HG02852 (cell line): ENCODE measurements around the gene BTG3.
A peak's percentile ranks its signal among the peaks of the same experiment; 100 is the strongest.

Experiments used
- ATAC-seq: cut with Tn5 transposase; IDR thresholded peaks from one replicate; pipeline ENCODE4 v1.9.1; 2021; ENCODE audit warnings: mild to moderate bottlenecking, moderate library complexity; ENCODE audit not compliant: unreplicated experiment

Gene BTG3, protein sequence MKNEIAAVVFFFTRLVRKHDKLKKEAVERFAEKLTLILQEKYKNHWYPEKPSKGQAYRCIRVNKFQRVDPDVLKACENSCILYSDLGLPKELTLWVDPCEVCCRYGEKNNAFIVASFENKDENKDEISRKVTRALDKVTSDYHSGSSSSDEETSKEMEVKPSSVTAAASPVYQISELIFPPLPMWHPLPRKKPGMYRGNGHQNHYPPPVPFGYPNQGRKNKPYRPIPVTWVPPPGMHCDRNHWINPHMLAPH

GRCh38 chr21:17612565-17613241 is at the start of gene BTG3:
Gene BTG3, minus strand, starts transcription at chr21:17612901. Its CDS starts 3,757 bp downstream, at chr21:17609144.
- ATAC-seq, result peak; percentile 77

DNA sequence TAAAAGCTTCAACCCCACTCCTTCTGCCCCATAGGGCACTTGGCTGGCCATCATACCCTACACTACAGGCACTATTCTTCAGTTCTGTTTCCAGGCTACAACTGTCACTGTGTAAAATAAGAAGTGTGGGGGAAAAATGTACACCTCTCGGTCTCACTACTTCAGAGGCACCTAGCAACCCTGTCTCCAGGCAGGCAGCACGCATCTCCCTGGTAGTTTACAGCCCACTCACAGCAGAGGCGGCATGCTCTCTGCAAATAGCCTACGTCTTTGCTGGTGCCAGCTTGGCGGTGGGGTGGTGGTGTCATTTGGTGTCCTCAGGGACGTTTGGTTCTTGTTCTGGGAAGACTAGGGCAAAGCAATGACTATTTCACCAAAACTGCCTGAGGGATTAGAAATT is 48.2 kb upstream of the BTG3 start:
- ATAC-seq, result no peak

DNA sequence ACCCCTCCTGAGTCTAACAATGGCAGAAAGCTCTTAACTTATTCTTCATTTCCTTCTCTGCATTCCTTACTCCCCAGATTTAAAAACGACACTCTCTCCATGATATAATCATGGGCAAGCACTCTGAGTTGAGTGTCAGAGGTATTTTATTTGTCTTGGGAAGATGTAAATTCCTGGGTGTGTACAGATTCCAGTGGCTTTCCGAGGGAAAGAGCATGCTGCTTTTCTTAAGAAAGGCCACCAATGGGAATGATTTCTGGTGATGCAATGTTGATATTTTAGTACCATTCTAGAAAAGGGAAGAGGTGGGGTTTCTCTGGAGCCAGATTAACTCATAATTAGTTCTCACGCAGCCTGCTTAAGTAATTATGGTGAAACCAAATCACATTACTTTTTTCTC is 47.8 kb upstream of the BTG3 start:
- no peak for ATAC-seq

- no peak for ATAC-seq
Measured at GRCh38 chr21:17658931-17659330, 46.2 kb upstream of the BTG3 start.

GRCh38 chr21:17651526-17651925 is 38.8 kb upstream of the BTG3 start:
- no peak for ATAC-seq

DNA sequence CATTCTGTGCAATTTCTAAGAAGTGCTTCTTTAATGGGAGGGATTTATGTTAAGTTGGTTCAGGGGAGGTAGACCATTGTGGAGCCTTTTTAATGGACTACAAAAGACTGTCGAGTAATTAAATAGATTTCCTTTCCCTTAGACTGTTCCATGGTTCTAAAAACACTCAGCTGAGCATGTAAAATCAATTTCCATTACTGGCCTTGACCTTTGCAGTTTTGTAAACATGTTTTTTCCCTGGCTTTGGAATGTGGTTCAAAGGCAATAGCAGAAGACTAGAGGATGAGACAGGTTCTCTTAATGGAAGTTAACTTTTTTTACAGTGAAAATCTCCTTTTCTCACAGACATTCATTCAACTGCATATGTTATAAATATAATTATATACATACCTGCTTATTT is 37.6 kb upstream of the BTG3 start:
- no peak for ATAC-seq

GRCh38 chr21:17646790-17647189 is 34.1 kb upstream of the BTG3 start:
- ATAC-seq, result no peak

GRCh38 chr21:17644186-17644585 is 31.5 kb upstream of the BTG3 start:
- no peak for ATAC-seq

GRCh38 chr21:17640821-17641220 is 28.1 kb upstream of the BTG3 start:
- no peak for ATAC-seq

GRCh38 chr21:17636711-17637110 is 24.0 kb upstream of the BTG3 start:
- no peak for ATAC-seq

GRCh38 chr21:17631195-17631594 is 18.5 kb upstream of the BTG3 start:
- no peak for ATAC-seq

DNA sequence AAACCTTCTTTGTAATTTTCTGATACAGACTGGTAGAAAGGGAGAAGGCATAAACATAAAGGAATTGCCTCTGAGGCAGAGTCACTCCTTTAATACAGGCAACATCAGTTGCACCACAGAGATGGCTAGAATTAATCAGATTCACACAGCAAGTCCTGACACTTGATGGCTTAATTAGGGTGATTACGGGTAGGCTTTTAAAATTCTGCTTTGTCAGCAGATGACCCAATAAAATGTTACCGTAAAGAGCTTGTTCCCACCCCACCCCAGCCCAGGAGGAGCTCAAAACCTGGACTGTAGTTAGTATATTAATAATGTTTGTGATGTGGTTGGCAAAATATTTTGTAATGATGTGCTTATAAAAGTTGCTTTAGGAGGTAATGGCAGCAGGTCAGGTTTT is 9.3 kb upstream of the BTG3 start:
- ATAC-seq, result no peak

GRCh38 chr21:17616831-17617230 is 4.1 kb upstream of the BTG3 start:
- ATAC-seq, result no peak

DNA sequence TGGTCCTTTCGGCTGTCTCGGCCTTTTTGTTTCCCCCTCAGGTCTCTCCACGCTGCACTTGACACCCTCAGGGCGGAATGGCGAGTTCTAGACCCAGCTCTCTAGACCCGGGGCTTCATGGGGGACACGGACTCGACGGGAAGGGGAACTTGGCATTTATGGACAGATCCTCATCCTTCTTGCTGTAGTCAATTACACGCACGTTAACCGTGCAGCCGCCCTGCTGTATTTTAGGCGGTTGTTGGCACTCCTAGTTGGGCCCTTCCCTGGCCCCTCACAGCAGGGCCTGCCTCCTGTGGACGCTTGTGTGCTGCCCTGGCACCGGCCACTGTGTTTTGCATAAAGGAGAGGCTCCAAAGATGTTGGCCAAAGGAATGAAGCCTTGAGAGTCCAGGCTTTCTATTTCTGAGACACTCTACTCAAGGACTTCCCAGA is 558 bp upstream of the BTG3 start:
- no peak for ATAC-seq

DNA sequence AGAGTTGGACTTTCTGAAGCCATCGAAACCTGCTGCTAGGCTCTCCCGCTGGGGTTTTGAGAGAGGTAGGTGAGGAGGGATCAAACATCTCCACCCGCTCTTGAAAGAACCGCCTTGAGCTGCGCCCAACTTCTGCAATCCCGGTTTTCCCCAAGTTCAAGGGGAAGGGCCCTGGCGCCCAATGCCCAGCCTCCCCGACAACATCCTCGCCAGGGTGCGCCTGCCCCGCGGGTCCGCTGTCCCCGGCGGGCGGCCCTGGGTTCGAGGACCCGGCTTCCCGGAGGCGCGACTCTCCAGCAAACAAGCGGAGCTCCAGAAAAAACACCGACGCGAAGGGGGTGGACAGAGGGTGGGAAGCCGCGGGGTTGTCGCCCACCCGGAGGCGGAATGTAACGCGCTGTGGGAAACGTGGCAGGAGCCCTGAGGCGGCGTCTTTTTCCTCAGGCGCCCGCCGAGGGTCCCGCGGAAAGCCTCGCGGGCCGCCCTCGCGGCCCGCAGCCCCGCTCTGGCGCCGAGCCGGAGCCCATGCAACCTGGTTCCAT is 607 bp downstream of the BTG3 start:
- ATAC-seq, result peak; percentile 8

GRCh38 chr21:17611414-17612022 is 1.2 kb downstream of the BTG3 start:
- peak; percentile 60 for ATAC-seq

DNA sequence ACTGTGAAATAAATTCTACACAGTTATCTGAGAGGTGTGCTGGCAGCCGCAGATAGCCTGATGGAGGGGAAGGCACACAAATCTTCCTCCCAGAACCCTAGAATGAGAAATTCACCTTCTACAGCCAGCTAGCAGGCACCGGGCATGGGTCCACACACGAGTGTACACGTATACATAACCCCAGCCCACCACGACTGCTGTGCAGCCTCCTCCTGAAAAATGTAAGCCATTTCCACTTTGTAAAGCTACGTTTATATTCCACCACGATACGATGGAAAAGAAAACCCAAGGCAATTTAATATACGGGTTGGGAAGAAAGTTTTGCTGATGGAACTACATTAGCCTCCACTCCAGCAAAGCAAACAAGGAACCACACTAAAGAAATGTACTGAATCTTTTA is 1.8 kb downstream of the BTG3 start:
- ATAC-seq, result no peak

- no peak for ATAC-seq
Measured at GRCh38 chr21:17609681-17610080, 3.0 kb downstream of the BTG3 start.

GRCh38 chr21:17607684-17608083 is 5.0 kb downstream of the BTG3 start:
- no peak for ATAC-seq

DNA sequence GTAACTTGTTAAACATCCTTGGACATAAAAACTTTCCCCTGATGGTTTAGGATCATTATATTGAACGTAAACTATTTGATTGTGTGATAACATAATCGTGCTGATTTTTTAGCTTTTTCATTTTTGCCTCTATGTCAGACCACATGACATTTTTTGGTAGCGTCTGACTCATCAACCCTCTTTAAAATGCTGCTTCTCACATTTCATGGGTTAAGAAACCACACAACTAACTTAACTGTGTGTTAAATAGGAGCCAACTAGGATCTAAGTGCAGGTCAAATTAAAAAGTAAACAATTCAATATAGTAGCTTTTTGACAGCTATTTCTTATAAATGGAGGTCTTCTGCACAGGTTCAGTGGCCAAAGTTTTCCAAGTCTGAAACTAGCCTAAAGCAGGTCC is 9.8 kb downstream of the BTG3 start:
- no peak for ATAC-seq

DNA sequence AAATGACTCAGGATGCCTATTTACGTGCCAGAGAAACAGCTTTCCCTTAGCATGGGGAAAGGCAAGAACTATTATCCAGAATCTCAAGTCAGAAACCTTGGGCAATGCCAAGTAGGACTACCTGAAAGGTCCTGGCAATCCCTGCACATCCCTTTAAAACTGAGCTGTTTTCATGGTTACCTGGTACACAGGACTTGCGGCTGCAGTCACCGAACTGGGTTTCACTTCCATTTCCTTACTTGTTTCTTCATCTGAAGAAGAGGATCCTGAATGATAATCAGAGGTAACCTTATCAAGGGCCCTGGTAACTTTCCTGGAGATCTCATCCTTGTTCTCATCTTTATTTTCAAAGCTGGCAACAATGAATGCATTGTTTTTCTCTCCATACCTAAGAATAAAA is 14.3 kb downstream of the BTG3 start:
- peak; percentile 81 for ATAC-seq

- ATAC-seq, result no peak
Measured at GRCh38 chr21:17597680-17598079, 15.0 kb downstream of the BTG3 start.
